ENCODE measurements around the gene ALDH1A1.

Gene ALDH1A1

GRCh38 chr9:72925126-72925789 is 27.6 kb downstream of the ALDH1A1 start:
- H3K4me3 ChIP-seq (ENCODE audit: control insufficient read depth, low read depth, low read length), result no peak overlapping the region
- no peak for DNase-seq (ENCODE audit: low read depth)
- no peak for TF ChIP-seq CTCF (conservative IDR thresholded peaks at IDR 0.05; ENCODE audit: control insufficient read depth, insufficient read depth, low read depth, low read length)

GRCh38 chr9:72924154-72924790 is 28.6 kb downstream of the ALDH1A1 start:
- no peak for TF ChIP-seq CTCF (conservative IDR thresholded peaks at IDR 0.05; ENCODE audit: control insufficient read depth, insufficient read depth, low read depth, low read length)
- H3K4me3 ChIP-seq (ENCODE audit: control insufficient read depth, low read depth, low read length), result no peak overlapping the region
- DNase-seq (ENCODE audit: low read depth), result no peak

DNA sequence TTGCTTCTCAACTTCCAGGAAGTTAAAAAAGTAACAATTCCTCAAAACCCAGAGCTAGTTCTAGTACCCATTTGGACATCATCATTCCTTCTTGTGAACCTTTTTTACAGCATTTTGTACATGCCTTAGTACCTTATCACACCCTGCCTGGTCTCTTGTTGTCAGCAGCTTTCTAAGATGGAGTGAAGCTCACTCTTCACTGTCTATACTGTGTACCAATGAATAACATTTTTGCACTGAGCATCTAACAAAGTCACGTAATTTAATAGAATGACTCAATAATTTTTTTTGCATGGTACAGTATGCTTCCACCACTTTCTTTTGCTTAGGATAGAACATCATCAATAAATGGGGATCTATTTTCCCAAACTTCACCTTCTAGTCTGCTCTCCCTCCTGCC is 29.8 kb downstream of the ALDH1A1 start:
- no peak for TF ChIP-seq CTCF (conservative IDR thresholded peaks at IDR 0.05; ENCODE audit: control insufficient read depth, insufficient read depth, low read depth, low read length)
- DNase-seq (ENCODE audit: low read depth), result no peak
- no peak overlapping the region for H3K4me3 ChIP-seq (ENCODE audit: control insufficient read depth, low read depth, low read length)

DNA sequence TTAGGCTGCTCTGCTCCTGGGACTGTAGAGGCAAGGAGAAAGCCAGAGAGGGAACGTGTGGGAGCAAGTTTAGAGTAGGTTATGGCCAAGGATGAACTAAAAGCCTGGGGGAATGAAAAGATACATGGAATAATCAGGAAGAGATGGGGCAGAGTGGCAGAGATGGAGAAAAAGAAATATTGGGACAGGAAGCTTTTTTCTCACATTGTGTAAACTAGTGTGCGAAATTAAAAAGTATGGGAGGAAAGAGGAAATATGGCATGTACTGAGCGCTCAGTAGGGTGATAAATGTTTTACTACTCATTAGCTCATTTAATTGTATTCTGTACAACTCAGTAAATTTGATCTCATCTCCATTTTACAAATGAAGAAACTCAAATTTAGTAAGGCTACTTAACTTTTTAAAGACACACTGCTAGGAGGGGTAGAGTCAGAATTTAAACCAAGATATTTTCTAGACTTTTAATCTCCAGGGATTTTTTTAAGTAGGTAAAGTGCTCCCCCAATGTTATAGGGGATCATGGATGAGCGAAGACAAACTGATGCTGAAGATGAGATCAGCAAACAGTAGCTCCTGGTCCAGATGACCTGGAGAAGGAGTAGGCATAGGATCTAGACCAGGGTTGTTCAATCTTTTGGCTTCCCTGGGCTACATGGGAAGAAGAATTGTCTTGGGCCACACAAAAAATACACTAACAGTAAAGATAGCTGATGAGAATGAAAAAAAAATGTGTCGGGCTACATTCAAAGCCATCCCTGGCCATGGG is 30.8 kb downstream of the ALDH1A1 start:
- H3K4me3 ChIP-seq (ENCODE audit: control insufficient read depth, low read depth, low read length), result no peak overlapping the region
- no peak for DNase-seq (ENCODE audit: low read depth)
- no peak for TF ChIP-seq CTCF (conservative IDR thresholded peaks at IDR 0.05; ENCODE audit: control insufficient read depth, insufficient read depth, low read depth, low read length)

GRCh38 chr9:72919246-72919945 is 33.5 kb downstream of the ALDH1A1 start:
- no peak for DNase-seq (ENCODE audit: low read depth)
- no peak for TF ChIP-seq CTCF (conservative IDR thresholded peaks at IDR 0.05; ENCODE audit: control insufficient read depth, insufficient read depth, low read depth, low read length)
- no peak overlapping the region for H3K4me3 ChIP-seq (ENCODE audit: control insufficient read depth, low read depth, low read length)

DNA sequence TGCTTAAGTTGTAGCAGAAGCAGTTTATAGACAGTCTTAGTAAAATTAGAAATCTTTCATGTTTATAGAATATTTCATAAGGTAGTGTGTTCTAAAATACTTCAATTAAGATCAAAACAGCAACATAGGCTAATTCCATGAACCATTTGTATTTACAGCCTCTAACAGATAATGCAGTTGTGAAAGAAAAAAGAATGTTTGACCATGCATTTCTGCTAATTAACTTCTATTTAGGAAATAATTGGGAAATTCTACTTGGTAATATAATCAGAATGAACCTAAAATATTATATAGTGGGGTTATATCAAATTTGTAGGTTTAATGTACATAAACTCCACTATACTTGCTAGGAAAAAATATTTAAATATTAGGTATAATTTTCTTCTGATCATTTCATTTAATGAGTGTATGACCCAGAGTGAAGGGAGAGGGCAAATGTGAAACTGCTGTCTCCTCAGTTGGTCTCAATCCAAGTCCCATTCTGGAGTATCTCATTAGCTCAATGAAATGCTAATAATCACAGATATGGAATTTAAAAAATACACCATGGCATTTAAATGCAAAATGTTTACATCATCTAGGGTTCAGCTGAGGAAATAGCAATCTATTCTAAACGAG is 34.9 kb downstream of the ALDH1A1 start:
- no peak for DNase-seq (ENCODE audit: low read depth)
- no peak overlapping the region for H3K4me3 ChIP-seq (ENCODE audit: control insufficient read depth, low read depth, low read length)
- TF ChIP-seq CTCF (conservative IDR thresholded peaks at IDR 0.05; ENCODE audit: control insufficient read depth, insufficient read depth, low read depth, low read length), result no peak
